Activated T-helper 1 cell treated with anti-CD3 and anti-CD28 coated beads, Interleukin-12 subunit alpha, Interleukin-12 subunit beta, Interleukin-2, Interleukin-4 antibody, amounts not matched to agents 30 ng/mL and 10 ng/mL and 1 ng/mL, durations not matched to agents 14 hours and 24 hours and 36 hours (primary cell): ENCODE measurements around the gene C7orf33. TPM values are rescaled to one million over a fixed set of nuclear protein-coding genes. Genes with fewer than 3 reads are reported as not detected.
"Not testable (repeated sequence)": the region's sequence is repeated elsewhere in the genome, so short reads cannot be mapped to it uniquely, and the experiment has no call there.

ENCODE experiments used
- DNase-seq: peaks from one replicate; pipeline ENCODE4 v3.0.0; 2021; ENCODE audit warnings: low spot score
- H3K27ac Mint-ChIP-seq: one replicate; pipeline ENCODE4 v1.8.0; 2021; ENCODE audit warnings: mild to moderate bottlenecking, mixed read lengths
- H3K27me3 Mint-ChIP-seq: one replicate; pipeline ENCODE4 v1.8.0; 2022; ENCODE audit warnings: mild to moderate bottlenecking, moderate library complexity, mixed read lengths; ENCODE audit not compliant: insufficient read depth
- H3K36me3 Mint-ChIP-seq: one replicate; pipeline ENCODE4 v1.8.0; 2021; ENCODE audit warnings: low read depth, mixed read lengths
- H3K4me1 Mint-ChIP-seq: one replicate; pipeline ENCODE4 v1.8.0; 2021; ENCODE audit warnings: low read depth, mixed read lengths
- H3K4me3 Mint-ChIP-seq: one replicate; pipeline ENCODE4 v1.8.0; 2021; ENCODE audit warnings: mild to moderate bottlenecking, moderate library complexity, mixed read lengths
- H3K9me3 Mint-ChIP-seq: one replicate; pipeline ENCODE4 v1.8.0; 2021; ENCODE audit warnings: mixed read lengths
- intact Hi-C: fragments of 100-400 bp; cut with micrococcal nuclease; formaldehyde crosslinking; loops from one replicate; pipeline ENCODE4 v1.15.1; 2024
- total RNA-seq: library from RNA; stranded (reverse); gene quantifications from 2 replicates; pipeline ENCODE4 v1.2.3, GENCODE V29; 2022

C7orf33 gene
- total RNA-seq, 1 donor from 2014 or later, result not detected

GRCh38 chr7:148566736-148567135, 23.8 kb upstream of the C7orf33 start:
- Mint-ChIP-seq H3K4me1 (peaks cover 28% of the 10 kb centered on the region), H3K36me3 (peaks cover 3% of the 10 kb centered on the region), H3K9me3 (peaks cover 9% of the 10 kb centered on the region), H3K4me3 (no peak overlapping the region), H3K27me3 (peaks cover 3% of the 10 kb centered on the region), H3K27ac (no peak overlapping the region)
- intact Hi-C loops, result no loop called here
- no peak for DNase-seq

- Mint-ChIP-seq H3K27ac (no peak overlapping the region), H3K36me3 (peaks cover 3% of the 10 kb centered on the region), H3K9me3 (peaks cover 5% of the 10 kb centered on the region), H3K4me3 (no peak overlapping the region), H3K27me3 (peaks cover 3% of the 10 kb centered on the region), H3K4me1 (peaks cover 28% of the 10 kb centered on the region)
- no peak for DNase-seq
- intact Hi-C loops, result no loop called here
These were observed 23.0 kb upstream of the C7orf33 start for GRCh38 chr7:148567524-148567923.

GRCh38 chr7:148570510-148570909, 20.1 kb upstream of the C7orf33 start:
- intact Hi-C loops, result loop anchor here (10.0 kb wide), 1 partner anchor 284 kb away; no protein-coding TSS in a partner anchor
- Mint-ChIP-seq H3K9me3 (no peaks in the 10 kb centered on the region), H3K4me1 (peaks cover 12% of the 10 kb centered on the region), H3K4me3 (no peak overlapping the region), H3K36me3 (no peaks in the 10 kb centered on the region), H3K27ac (peak overlapping the region; percentile 21), H3K27me3 (peaks cover 5% of the 10 kb centered on the region)
- DNase-seq, result no peak

GRCh38 chr7:148570973-148571372, 19.6 kb upstream of the C7orf33 start:
- not testable (repeated sequence) for H3K27me3 Mint-ChIP-seq, H3K27ac Mint-ChIP-seq, DNase-seq, H3K4me3 Mint-ChIP-seq, H3K36me3 Mint-ChIP-seq, H3K9me3 Mint-ChIP-seq
- peaks cover 17% of the 10 kb centered on the region for H3K4me1 Mint-ChIP-seq
- intact Hi-C loops, result loop anchor here (10.0 kb wide), 1 partner anchor 284 kb away; no protein-coding TSS in a partner anchor

GRCh38 chr7:148571381-148571780, 19.2 kb upstream of the C7orf33 start:
- no peaks in the 10 kb centered on the region for H3K36me3 Mint-ChIP-seq
- intact Hi-C loops, result loop anchor here (10.0 kb wide), 1 partner anchor 283 kb away; no protein-coding TSS in a partner anchor
- no peak overlapping the region for H3K27ac Mint-ChIP-seq
- no peak for DNase-seq
- H3K4me3 Mint-ChIP-seq, result no peak overlapping the region
- H3K9me3 Mint-ChIP-seq, result no peaks in the 10 kb centered on the region
- H3K4me1 Mint-ChIP-seq, result peaks cover 21% of the 10 kb centered on the region
- H3K27me3 Mint-ChIP-seq, result peaks cover 5% of the 10 kb centered on the region

- intact Hi-C loops, result loop anchor here (10.0 kb wide), 1 partner anchor 283 kb away; no protein-coding TSS in a partner anchor
These were observed 18.5 kb upstream of the C7orf33 start for GRCh38 chr7:148572067-148572522.

GRCh38 chr7:148573581-148573980, 17.0 kb upstream of the C7orf33 start:
- intact Hi-C loops, result loop anchor here (1.0 to 10.0 kb wide), 2 partner anchors 9 to 281 kb away; no protein-coding TSS in a partner anchor
- H3K4me3 Mint-ChIP-seq, H3K27me3 Mint-ChIP-seq, H3K36me3 Mint-ChIP-seq, H3K27ac Mint-ChIP-seq, DNase-seq, H3K9me3 Mint-ChIP-seq: not testable (repeated sequence)
- H3K4me1 Mint-ChIP-seq, result peaks cover 24% of the 10 kb centered on the region

More at GRCh38 chr7:148572067-148572522, 18.5 kb upstream of the C7orf33 start:
- Mint-ChIP-seq H3K27me3 (peaks cover 5% of the 10 kb centered on the region), H3K36me3 (no peaks in the 10 kb centered on the region), H3K4me1 (peaks cover 24% of the 10 kb centered on the region), H3K4me3 (no peak overlapping the region), H3K27ac (no peak overlapping the region), H3K9me3 (no peaks in the 10 kb centered on the region)
- no peak for DNase-seq

- Mint-ChIP-seq H3K36me3 (no peaks in the 10 kb centered on the region), H3K27ac (no peak overlapping the region), H3K4me3 (no peak overlapping the region), H3K4me1 (peaks cover 24% of the 10 kb centered on the region), H3K9me3 (peaks cover 4% of the 10 kb centered on the region), H3K27me3 (peaks cover 3% of the 10 kb centered on the region)
- peak; percentile 47 for DNase-seq
- intact Hi-C loops, result loop anchor here (1.0 to 10.0 kb wide), 5 partner anchors 17 to 390 kb away; partner anchors contain the start of gene CUL1
These were observed 14.7 kb upstream of the C7orf33 start for GRCh38 chr7:148575640-148576411.

- no peaks in the 10 kb centered on the region for H3K36me3 Mint-ChIP-seq
- no peak overlapping the region for H3K4me3 Mint-ChIP-seq
- peaks cover 28% of the 10 kb centered on the region for H3K4me1 Mint-ChIP-seq
- intact Hi-C loops, result loop anchor here (10.0 kb wide), 1 partner anchor 275 kb away; no protein-coding TSS in a partner anchor
- H3K27me3 Mint-ChIP-seq, result no peaks in the 10 kb centered on the region
- DNase-seq, result no peak
- no peak overlapping the region for H3K27ac Mint-ChIP-seq
- peaks cover 4% of the 10 kb centered on the region for H3K9me3 Mint-ChIP-seq
These were observed 11.2 kb upstream of the C7orf33 start for GRCh38 chr7:148579366-148579765.

GRCh38 chr7:148580446-148580845, 10.1 kb upstream of the C7orf33 start:
- Mint-ChIP-seq H3K4me1 (peaks cover 38% of the 10 kb centered on the region), H3K9me3 (peaks cover 4% of the 10 kb centered on the region), H3K36me3 (no peaks in the 10 kb centered on the region), H3K27ac (no peak overlapping the region), H3K4me3 (no peak overlapping the region), H3K27me3 (no peaks in the 10 kb centered on the region)
- DNase-seq, result no peak
- intact Hi-C loops, result no loop called here

- Mint-ChIP-seq H3K4me1 (peaks cover 28% of the 10 kb centered on the region), H3K27ac (no peak overlapping the region), H3K27me3 (peaks cover 2% of the 10 kb centered on the region), H3K4me3 (no peak overlapping the region), H3K9me3 (peaks cover 4% of the 10 kb centered on the region), H3K36me3 (no peaks in the 10 kb centered on the region)
- DNase-seq, result no peak
- intact Hi-C loops, result no loop called here
These were observed 8.9 kb upstream of the C7orf33 start for GRCh38 chr7:148581624-148582023.

GRCh38 chr7:148584154-148584827, 6.3 kb upstream of the C7orf33 start:
- no peak for DNase-seq
- no peaks in the 10 kb centered on the region for H3K36me3 Mint-ChIP-seq
- intact Hi-C loops, result loop anchor here (1.0 to 2.0 kb wide), 6 partner anchors 19 to 329 kb away; no protein-coding TSS in a partner anchor
- H3K4me3 Mint-ChIP-seq, result no peak overlapping the region
- H3K4me1 Mint-ChIP-seq, result peaks cover 24% of the 10 kb centered on the region
- H3K9me3 Mint-ChIP-seq, result peaks cover 1% of the 10 kb centered on the region
- H3K27ac Mint-ChIP-seq, result no peak overlapping the region
- H3K27me3 Mint-ChIP-seq, result peaks cover 8% of the 10 kb centered on the region

GRCh38 chr7:148585399-148585798, 5.2 kb upstream of the C7orf33 start:
- Mint-ChIP-seq H3K36me3 (no peaks in the 10 kb centered on the region), H3K27ac (no peak overlapping the region), H3K4me3 (no peak overlapping the region), H3K27me3 (peaks cover 8% of the 10 kb centered on the region), H3K4me1 (peaks cover 20% of the 10 kb centered on the region), H3K9me3 (no peaks in the 10 kb centered on the region)
- intact Hi-C loops, result loop anchor here (2.0 kb wide), 3 partner anchors 21 to 79 kb away; no protein-coding TSS in a partner anchor
- no peak for DNase-seq
